Measurements from ENCODE around the gene ZNF530.

GRCh38 chr19:57642396-57643046 is 42.8 kb downstream of the ZNF530 start:
- TF ChIP-seq, protein P1, sequence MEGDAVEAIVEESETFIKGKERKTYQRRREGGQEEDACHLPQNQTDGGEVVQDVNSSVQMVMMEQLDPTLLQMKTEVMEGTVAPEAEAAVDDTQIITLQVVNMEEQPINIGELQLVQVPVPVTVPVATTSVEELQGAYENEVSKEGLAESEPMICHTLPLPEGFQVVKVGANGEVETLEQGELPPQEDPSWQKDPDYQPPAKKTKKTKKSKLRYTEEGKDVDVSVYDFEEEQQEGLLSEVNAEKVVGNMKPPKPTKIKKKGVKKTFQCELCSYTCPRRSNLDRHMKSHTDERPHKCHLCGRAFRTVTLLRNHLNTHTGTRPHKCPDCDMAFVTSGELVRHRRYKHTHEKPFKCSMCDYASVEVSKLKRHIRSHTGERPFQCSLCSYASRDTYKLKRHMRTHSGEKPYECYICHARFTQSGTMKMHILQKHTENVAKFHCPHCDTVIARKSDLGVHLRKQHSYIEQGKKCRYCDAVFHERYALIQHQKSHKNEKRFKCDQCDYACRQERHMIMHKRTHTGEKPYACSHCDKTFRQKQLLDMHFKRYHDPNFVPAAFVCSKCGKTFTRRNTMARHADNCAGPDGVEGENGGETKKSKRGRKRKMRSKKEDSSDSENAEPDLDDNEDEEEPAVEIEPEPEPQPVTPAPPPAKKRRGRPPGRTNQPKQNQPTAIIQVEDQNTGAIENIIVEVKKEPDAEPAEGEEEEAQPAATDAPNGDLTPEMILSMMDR (IDR thresholded peaks at IDR 0.05): no peak
- TF ChIP-seq POLR2A (IDR thresholded peaks at IDR 0.05): no peak
